BE2C (cell line): ENCODE data around the gene TBKBP1.

Experiments used
- DNase-seq: peaks from one replicate; pipeline ENCODE4 v3.0.0-alpha.2; 2020
- H3K27me3 ChIP-seq: fragments of 250-450 bp; sonication (Bioruptor Pico); 2 replicates; pipeline ENCODE4 v1.5.1; 2020; ENCODE audit warnings: mild to moderate bottlenecking
- H3K36me3 ChIP-seq: fragments of 250-450 bp; sonication (Bioruptor Pico); 2 replicates; pipeline ENCODE4 v1.5.1; 2020; ENCODE audit warnings: mild to moderate bottlenecking
- H3K4me1 ChIP-seq: fragments of 250-450 bp; sonication (Bioruptor Pico); 2 replicates; pipeline ENCODE4 v1.5.1; 2020
- H3K4me3 ChIP-seq: 2 replicates; pipeline ENCODE4 v1.5.1; 2011; ENCODE audit warnings: low read depth, low read length
- H3K9me3 ChIP-seq: fragments of 250-450 bp; sonication (Bioruptor Pico); 2 replicates; pipeline ENCODE4 v1.5.1; 2020
- CTCF ChIP-seq: IDR thresholded peaks from 2 replicates; pipeline ENCODE4 v1.5.1; 2012; ENCODE audit warnings: mild to moderate bottlenecking, low read depth, low read length

The TBKBP1 gene

GRCh38 chr17:47724705-47725104 is 30.7 kb downstream of the TBKBP1 start:
- peaks cover 2% of the 10 kb centered on the region; the same call in 1 of the 2 replicates for H3K4me1 ChIP-seq
- no peak for DNase-seq
- no peak for TF ChIP-seq CTCF
- H3K27me3 ChIP-seq = no peaks in the 10 kb centered on the region
- no peaks in the 10 kb centered on the region for H3K9me3 ChIP-seq
- H3K4me3 ChIP-seq = no peak overlapping the region
- no peaks in the 10 kb centered on the region for H3K36me3 ChIP-seq

DNA sequence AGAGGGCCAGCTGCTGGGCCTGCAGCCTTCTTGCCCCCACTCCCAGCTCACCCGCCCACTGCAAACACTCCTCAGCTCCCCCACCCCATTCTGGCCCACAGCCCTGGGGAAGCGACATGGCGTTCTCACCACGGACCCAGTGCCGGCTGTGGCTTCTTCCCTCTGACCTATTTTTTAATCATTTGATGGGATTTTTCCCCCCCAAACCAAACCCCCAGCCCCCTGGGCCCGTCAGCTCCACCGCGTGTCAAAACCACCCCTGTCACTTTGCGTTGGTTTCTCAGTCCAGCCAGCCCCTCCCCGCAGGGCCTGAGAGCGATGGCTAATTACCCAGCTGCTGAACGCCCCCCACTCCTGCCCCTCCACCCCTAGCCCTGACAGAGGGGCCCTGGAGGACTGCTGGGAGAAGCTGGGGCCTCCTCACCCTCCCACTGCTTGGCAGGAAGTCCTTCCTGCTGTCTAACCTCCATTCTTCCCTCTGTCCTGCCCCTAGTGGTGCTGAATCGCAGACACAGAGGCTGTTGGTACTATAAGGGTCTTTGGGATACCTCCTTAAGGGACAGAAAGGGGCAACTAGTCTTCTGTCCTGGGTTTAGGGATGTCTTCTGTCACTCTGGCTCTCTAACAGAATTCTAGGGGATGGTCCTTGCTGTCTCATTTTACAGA is 31.6 kb downstream of the TBKBP1 start:
- no peaks in the 10 kb centered on the region for H3K27me3 ChIP-seq
- H3K4me3 ChIP-seq = no peak overlapping the region
- H3K4me1 ChIP-seq = peaks cover 2% of the 10 kb centered on the region; the same call in 1 of the 2 replicates
- DNase-seq = no peak
- TF ChIP-seq CTCF = peak; percentile 32
- H3K36me3 ChIP-seq = no peaks in the 10 kb centered on the region
- H3K9me3 ChIP-seq = no peaks in the 10 kb centered on the region

- H3K27me3 ChIP-seq = 0 out of 2 replicates have a peak, but pooled peaks cover under 1% of the 10 kb centered on the region
- H3K36me3 ChIP-seq = no peaks in the 10 kb centered on the region
Measured at GRCh38 chr17:47726796-47727703, 33.1 kb downstream of the TBKBP1 start.

GRCh38 chr17:47727704-47728036 is 33.7 kb downstream of the TBKBP1 start:
- Histone ChIP-seq H3K36me3 (no peaks in the 10 kb centered on the region), H3K9me3 (no peaks in the 10 kb centered on the region), H3K4me1 (peaks cover 2% of the 10 kb centered on the region; the same call in 1 of the 2 replicates), H3K4me3 (no peak overlapping the region), H3K27me3 (peaks cover 6% of the 10 kb centered on the region; the same call in 1 of the 2 replicates)
- TF ChIP-seq CTCF = no peak
- DNase-seq = no peak

More at GRCh38 chr17:47726796-47727703, 33.1 kb downstream of the TBKBP1 start:
- Histone ChIP-seq H3K4me1 (peaks cover 2% of the 10 kb centered on the region; the same call in 1 of the 2 replicates), H3K9me3 (no peaks in the 10 kb centered on the region), H3K4me3 (no peak overlapping the region)
- no peak for TF ChIP-seq CTCF
- no peak for DNase-seq

DNA sequence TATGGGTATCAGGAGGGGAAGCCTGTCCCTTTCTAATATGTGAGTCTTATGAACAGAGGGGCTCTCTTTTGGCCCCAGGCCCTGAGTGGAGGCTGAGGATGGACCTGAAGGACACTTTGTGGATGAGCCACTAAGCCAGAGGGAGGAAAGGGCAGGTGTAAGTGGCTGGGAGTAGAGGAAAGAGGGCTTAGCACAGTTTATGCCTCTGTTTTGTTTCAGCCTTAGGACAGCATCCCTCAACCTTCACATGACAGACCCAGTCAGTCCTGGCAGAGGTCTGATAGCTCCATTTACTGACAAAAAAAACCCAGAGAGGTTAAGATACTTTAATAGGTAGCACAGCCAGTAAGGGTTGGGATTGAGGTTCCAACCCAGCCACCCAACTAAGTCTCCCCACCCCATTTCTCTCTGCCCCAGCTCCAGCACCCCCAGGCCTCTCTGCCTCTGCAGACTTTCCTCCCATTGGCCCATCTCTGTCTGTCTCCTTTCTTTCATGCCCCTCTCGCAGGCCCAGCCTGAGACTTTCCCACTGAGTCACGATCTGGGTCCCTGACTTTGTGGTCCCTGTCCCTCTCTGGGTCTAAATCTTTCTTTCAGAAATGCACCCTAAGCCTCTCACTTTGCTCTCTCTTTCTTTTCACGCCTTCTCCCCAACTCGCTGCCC is 34.4 kb downstream of the TBKBP1 start:
- Histone ChIP-seq H3K27me3 (peaks cover 9% of the 10 kb centered on the region), H3K4me1 (peaks cover 2% of the 10 kb centered on the region; the same call in 1 of the 2 replicates), H3K9me3 (no peaks in the 10 kb centered on the region), H3K36me3 (no peaks in the 10 kb centered on the region), H3K4me3 (no peak overlapping the region)
- TF ChIP-seq CTCF = no peak
- DNase-seq = no peak
